T follicular helper cell (primary cell): ENCODE data around the gene MARK4.

ENCODE experiments used
- DNase-seq: peaks from one replicate; pipeline ENCODE4 v3.0.0-alpha.2; 2020; ENCODE audit warnings: low read depth

Gene MARK4

DNA sequence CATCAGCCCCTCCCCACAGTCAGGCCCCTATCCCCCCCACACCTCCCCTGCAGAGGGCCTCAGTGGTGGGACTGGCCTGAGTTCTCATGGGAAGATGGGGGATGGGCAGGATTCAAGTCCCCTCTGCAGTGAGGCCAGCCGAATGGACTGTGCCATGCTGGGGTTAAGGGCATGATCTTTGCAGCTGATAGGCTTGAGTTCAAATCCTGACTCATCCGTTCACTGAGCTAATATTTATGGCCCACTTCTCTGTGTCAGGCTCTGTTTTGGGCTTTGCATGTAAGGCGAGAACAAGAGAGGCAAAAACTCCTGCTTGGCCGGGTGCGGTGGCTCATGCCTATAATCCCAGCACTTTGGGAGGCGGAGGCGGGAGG lies 20.7 kb downstream of the MARK4 start:
- no peak for DNase-seq

DNA sequence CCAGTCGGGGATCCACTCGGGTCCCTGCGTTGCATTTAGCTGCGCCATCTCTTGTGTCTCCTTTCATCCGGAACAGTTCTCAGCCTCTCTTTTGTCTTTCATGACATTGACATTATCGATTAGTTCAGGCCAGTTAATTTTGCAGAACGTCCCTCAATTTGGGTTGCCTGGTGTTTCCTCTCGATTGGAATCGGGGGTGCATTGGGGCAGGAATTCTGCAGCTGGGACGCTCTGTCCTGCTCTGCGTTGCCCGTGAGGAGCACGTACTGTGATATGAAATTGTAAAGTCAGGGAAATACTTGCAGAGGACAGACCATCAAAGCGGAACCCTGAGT lies 22.4 kb downstream of the MARK4 start:
- no peak for DNase-seq

DNA sequence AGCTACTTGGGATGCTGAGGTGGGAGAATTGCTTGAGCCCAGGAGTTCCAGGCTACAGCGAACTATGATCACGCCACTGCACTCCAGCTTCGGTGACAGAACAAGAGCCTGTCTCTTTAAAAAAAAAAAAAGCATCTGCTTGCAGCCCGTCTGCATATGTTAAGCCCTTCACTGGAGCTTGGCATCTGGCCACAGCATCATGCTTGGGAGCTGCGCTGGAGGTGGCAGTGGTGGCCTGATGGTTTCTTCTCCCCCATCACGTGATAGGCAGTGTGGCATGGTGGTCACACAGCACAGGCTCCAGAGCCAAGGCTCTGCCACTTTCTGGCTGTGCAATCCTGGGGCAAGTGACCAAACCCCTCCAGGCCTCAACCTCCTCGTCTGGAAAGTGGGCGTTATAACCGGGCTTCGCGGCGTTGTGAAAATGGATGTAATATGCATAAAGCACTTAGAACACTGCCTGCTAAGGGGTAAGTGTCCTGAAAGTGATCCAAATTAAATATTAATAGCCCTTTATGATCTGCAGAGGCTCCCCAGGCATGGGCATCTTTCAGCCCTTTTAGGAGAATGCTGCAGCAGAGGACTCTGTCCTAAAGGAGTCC lies 24.4 kb downstream of the MARK4 start:
- no peak for DNase-seq

DNA sequence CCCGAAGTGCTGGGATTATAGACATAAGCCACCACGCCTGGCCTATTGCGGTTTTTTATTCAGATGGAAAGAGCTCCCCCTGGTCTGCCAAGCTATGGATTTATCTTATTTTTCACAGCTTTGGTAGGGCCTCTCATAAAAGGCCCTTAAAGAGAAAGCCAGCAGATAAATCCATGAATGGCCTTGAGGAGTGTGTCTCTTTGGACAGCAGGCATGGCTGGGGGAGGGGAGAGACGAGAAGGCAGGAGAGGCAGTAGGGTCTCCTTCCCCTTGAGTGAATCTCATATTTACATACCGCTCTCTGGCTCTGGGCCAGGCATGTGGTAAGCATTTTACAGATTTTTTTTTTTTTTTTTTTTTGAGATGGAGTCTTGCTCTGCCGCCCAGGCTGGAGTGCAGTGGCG lies 25.2 kb downstream of the MARK4 start:
- DNase-seq, result no peak

DNA sequence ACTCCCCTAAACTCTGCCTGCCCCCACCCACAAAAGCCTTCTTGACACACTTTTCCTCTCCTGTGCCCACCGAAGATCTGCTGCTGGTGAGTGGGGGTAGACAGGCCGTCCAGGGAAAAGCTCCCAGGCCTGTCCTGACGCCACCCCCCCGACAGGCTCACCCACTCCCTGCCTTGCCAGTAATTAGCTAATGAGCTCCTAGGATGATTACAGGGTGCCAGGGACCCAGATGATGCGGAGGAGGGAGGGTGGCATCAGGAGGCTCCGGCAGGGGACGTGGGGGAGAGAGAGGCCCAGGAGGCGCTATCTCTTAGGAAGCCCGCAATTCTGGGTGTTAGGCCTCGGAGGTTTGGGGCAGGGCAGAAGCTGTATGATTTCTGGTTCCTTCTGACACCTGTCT lies 27.0 kb downstream of the MARK4 start:
- no peak for DNase-seq

DNA sequence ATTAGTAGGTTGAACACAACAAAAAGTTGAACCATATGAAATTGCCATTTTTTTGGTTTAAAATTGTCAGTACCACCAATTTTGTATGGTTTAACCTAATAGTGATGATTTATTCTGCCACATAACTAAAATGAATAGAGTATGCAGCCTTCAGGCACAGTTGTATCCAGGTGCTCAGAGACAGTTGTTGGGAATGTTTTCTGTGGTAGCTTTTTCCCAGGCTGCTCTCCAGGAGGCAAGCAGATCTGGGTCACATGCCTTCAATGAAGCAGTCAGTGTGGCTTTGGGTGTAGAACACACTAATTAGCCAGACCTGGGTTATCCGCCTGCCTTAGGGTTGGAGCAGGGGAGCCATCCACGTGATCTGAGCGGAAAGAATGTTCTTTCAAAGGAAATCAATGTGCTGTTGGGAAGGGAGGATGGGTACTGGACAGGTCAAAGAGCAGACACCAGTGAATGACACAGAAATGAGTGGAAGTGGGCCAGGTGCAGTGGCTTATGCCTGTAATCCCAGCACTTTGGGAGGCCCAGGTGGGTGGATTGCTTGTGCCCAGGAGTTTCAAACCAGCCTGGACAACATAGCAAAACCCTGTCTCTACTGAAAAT lies 28.6 kb downstream of the MARK4 start:
- DNase-seq, result no peak

DNA sequence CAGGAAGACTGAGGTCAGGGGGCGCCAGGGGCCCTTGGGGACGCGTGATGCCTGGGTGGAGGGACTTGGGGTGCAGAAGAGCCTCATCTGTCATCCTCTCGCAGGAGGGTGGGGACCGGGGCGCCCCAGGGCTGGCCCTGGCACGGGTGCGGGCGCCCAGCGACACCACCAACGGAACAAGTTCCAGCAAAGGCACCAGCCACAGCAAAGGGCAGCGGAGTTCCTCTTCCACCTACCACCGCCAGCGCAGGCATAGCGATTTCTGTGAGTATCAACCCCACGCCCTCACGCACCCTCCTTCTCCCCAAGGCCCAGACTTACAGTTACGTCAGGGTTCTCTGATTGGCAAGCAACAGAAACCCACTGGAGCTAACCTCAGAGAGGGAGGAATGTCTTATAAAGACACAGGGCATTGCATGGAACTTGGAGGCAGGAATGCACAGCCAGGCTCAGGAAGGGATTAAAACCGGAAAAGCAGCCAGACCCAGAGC lies 29.4 kb downstream of the MARK4 start:
- no peak for DNase-seq

DNA sequence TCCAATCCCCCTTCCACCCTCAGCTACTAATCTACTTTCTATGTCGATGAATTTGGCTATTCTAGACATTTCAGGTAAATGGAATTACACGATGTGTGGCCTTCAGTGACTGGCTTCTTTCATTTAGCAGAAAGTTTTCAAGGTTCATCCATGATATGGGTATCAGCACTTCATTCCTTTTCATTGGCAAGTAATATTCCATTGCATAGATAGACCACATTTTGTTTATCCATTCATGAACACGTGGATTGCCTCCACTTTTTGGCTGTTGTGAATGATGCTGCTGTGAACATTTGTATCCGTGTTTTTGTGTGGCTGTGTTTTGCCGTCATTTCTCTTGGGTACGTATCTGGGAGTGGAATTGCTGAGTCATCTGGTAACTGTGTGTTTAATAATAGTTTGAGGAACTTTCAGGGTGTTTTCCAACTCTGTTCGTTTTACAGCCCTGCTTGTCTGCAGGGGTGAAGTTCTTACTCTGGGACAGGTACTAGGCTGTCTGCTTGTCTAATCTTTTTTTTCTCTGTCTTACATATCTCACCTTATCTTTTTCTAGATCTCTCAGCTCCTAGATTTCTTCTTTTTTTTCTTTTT lies 32.5 kb downstream of the MARK4 start:
- DNase-seq, result no peak

DNA sequence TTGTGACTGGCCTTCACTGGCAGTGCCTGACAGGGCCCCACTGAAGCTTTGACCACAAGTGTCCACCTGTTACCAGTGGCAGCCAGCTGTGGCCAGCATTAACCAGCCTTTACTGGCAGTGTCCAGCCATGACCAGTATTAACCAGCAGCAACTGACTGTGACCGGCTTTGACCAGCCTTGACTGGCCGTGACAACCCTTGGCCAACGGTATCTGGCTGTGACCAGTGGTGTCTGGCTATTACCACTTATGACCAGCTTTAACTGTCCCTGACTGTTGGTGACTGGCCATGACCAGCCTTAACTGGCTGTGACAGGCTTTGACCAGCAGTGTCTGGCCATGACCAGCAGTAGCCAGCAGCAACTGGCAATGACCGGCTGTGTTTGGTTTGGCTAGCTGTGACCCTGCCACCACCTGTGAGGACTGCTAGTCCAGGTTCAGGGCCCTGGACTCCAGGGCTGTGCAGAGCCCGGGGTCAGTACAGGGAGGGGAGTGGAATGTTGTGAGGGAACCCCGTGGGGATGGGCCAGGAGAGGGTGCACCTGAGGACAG lies 39.4 kb downstream of the MARK4 start:
- DNase-seq, result no peak

DNA sequence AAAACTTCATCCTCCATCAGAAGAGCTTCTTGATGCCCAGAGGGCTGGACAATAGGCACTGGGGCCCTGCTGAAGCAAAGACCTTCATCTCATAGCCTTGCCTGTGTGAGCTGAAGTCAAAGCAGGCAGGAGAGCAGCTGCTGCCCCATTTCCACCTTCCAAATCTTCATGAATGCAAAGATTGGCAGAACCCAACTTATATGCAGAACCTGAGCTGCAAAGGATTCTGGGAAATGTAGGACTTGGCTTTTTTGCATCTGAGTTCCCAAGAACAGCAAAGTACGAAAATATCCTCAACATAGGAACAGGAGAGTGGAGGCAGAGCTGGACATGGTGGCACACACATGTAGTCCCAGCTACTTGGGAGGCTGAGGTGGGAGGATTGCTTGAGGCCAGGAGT lies 40.8 kb downstream of the MARK4 start:
- DNase-seq, result no peak

DNA sequence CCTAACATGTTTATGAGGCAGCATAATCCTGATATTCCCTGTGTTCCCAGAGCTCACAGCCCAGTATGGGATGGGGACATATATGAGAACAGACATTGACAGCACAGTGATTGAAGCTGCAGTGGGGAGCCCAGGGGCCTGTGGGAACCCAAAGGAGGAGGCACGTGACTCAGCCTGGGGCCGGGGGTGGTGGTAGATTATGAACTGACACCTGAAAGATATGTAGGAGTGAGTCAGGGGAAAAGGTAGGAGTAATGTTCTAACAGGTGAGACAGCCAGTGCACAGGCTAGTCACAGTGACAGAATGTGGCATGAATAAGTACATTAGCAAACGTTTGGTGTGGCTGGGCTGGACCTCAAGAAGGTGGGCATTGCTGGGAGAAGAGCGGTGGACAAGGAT lies 42.6 kb downstream of the MARK4 start:
- DNase-seq, result no peak

DNA sequence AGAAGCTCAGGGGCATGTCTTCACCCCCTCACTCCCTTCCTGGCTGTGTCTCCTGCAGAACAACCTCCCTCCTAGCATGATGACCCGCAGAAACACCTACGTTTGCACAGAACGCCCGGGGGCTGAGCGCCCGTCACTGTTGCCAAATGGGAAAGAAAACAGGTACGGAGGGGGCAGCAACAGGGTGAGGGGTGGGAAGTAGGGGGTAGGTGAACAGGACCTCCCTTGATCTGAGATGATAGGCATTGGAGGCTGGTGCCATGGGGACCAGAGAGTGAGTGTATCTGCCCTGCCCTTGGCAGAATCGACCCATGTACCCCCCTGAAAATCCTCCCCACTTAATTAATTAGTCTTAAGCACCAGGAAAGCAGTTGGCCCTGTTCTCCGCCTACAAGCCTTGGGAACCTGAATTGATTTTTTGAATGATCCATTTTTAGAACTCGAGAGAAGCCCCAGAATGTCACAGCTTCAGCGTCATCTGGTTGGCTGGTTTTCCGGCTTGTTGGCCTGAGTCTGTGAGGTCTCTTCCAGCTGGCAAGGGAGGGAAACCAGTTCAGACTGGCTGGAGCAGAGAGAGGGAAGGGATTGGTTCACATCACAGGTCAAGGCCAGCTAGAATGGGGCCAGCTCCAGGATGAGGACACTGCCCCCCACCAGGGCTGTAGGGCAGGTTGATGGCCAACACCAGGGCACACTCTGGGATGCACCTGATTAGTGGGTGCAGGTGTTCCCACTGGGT lies 43.4 kb downstream of the MARK4 start:
- no peak for DNase-seq

DNA sequence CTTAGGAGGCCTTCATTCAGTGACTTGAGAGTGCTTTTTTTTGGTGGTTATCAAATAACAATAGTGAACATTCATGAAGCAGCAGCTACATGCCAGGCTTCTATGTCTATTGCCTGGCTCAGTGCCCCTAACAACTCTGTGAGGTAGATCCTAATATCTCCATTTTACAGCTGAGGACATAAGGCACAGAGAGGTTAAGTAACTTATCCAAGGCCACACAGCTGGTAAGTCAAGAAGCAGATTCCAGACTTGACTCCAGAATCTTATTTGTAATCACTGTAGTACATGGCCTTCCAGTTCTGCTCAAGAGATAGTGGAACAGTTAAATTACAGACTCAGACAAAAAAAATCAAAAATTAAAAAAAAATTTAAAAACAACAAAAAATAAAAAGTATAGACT lies 44.8 kb downstream of the MARK4 start:
- no peak for DNase-seq

DNA sequence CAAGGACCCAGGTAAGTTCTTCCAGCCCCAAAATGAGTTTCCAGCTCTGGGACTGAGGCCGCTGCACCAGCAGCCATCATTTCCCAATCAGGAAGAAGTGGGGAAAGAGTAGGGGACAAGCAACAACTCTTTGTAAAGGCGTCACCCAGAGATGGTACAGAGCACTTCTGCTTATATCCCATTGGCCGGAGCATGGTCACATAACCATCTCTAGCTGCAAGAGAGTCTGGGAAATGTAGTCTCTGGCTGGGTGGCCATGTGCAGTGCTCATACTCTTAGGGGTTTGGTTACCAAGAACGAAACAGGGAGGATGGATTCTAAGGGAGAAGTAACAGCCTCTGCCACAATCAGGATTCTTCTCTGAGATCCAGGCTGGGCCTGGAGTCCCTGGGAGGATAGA lies 45.3 kb downstream of the MARK4 start:
- DNase-seq, result no peak

DNA sequence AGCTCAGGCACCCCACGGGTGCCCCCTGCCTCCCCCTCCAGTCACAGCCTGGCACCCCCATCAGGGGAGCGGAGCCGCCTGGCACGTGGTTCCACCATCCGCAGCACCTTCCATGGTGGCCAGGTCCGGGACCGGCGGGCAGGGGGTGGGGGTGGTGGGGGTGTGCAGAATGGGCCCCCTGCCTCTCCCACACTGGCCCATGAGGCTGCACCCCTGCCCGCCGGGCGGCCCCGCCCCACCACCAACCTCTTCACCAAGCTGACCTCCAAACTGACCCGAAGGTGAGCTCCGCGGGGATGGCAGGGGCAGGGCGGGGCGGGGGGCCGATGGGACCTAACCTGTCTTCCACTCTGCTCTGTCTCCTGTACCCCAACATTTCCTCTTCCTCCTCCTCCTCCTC lies 46.6 kb downstream of the MARK4 start:
- no peak for DNase-seq

DNA sequence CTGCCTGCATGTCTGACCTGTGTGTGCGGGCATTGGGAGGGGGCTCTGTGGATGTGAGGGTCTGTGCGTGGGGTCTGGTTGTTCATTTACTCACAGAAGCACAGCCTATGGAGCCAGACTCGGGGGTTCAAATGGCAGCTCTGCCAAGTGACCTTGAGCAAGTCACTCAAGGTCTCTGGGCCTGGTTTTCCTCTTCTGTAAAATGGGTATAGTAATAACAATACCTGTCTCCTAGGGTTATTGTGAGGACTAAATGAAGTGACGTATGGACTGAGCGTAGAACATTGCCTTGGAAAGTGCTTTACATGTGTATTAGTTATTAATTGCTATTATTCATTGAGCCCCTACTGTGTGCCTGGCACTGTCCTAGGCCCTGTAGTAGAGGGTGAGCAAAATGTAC lies 47.2 kb downstream of the MARK4 start:
- DNase-seq, result no peak

DNA sequence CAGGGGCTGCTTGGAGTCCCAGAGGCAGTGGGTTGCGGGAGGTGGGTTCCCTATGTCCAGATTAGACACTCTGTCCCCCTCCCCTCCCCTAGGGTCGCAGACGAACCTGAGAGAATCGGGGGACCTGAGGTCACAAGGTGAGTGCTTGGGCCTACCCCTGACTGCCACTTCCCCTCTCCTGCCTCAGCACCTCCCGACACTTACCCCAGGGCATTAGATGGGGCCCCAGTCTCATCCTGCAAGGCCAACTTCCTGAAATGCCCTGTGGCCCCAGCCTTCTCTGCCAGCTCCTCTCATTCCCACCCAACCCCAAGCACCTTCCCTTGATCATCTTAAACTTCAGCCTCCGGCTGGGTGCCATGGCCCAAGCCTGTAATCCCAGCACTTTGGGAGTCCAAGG lies 48.6 kb downstream of the MARK4 start:
- DNase-seq, result no peak

DNA sequence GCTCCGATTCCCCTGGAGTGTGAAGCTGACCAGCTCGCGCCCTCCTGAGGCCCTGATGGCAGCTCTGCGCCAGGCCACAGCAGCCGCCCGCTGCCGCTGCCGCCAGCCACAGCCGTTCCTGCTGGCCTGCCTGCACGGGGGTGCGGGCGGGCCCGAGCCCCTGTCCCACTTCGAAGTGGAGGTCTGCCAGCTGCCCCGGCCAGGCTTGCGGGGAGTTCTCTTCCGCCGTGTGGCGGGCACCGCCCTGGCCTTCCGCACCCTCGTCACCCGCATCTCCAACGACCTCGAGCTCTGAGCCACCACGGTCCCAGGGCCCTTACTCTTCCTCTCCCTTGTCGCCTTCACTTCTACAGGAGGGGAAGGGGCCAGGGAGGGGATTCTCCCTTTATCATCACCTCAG lies 51.3 kb downstream of the MARK4 start:
- no peak for DNase-seq

DNA sequence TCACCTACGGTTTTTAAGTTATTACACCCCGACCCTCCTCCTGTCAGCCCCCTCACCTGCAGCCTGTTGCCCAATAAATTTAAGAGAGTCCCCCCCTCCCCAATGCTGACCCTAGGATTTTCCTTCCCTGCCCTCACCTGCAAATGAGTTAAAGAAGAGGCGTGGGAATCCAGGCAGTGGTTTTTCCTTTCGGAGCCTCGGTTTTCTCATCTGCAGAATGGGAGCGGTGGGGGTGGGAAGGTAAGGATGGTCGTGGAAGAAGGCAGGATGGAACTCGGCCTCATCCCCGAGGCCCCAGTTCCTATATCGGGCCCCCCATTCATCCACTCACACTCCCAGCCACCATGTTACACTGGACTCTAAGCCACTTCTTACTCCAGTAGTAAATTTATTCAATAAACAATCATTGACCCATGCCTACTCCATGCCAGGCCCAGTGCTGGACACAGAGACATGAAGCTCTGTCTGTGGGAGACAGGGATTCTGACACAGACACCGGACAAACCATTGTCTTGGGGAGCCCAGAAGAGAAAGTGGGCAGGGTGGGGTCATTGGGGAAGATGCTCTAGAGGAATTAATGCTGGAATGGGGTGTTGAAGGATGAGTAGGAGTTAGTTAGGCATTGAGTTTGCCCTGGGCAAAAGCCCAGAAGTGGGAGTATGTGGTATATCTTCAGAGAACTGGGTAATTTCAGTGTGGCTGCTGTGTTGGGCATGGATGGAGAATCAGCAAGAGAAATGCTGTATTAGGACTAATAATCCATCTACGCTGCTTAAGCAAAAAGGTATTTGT lies 52.4 kb downstream of the MARK4 start:
- no peak for DNase-seq

DNA sequence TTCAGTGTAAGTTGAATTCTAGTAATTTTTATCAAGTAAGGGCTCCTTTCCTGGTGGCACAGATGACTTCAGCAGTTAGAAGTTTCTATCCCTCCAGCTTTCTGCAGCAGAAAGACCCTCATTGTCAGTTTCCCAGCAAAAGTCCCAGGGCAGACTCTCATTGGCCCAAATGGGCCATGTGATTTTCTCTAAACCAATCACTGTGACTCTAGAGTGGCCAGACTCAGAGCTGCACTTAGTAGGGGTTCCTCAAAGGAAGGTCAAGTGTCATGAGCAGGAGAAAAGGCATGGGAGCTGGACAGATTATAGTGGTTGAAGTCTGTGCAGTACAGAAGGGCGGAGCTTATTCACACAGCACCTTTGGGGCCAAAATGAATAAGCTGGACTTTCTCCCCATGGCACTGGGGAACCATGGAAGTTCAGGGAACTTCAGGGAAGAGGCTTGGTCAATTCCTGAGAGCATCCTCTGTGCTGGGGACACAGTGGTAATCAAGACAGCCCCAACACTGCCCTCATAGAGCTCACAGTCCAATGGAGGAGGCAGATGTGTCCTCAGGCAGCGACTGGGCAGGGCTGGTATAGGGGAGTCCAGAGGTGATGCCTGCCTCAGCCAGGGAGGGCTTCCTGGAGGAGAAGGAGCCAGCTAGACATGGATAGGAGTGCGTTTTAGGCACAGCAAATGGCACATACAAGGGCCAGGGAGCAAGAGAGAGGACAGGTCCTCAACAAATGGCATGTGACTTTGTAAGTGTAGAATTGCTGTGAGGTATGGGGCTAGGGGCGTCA lies 53.3 kb downstream of the MARK4 start:
- DNase-seq, result no peak

DNA sequence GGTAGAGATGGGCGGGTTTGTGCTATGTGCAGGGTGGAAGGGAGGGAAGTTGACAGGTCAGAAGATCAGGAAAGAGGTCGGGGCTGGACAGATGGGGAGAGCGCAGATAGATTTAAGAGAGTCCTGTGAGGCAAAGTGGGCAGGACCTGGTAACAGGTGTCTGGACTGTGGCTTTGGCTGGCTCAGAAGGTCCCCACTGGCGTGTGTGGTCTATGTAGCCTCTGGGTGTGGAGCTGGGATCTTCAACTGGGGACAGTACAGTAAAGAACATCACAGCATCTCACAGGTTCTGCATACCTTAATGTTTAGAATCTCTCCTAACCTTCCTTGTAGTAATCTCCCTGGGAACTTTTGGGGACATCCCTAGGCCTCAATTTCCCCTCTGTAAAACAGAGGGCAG lies 53.9 kb downstream of the MARK4 start:
- no peak for DNase-seq
